H9 (cell line): ENCODE measurements around the gene PARP16. TPM values are rescaled to one million over a fixed set of nuclear protein-coding genes. Genes with fewer than 3 reads are reported as not detected.

ENCODE experiments used
- DNase-seq: peaks from one replicate; pipeline ENCODE4 v3.0.0-alpha.2; 2017
- H2AFZ ChIP-seq: one replicate; pipeline ENCODE4 v1.6.1; 2013; ENCODE audit warnings: mild to moderate bottlenecking, low read length, control low read depth, moderate library complexity
- H2AK5ac ChIP-seq: 2 replicates; pipeline ENCODE4 v1.6.1; 2013; ENCODE audit warnings: low read length, control low read depth, mixed read lengths; ENCODE audit not compliant: insufficient read length
- H2BK120ac ChIP-seq: one replicate; pipeline ENCODE4 v1.6.1; 2013; ENCODE audit warnings: low read depth, mild to moderate bottlenecking, low read length, control low read depth, inconsistent platforms; ENCODE audit not compliant: poor library complexity, severe bottlenecking
- H2BK12ac ChIP-seq: 2 replicates; pipeline ENCODE4 v1.6.1; 2013; ENCODE audit warnings: low read length, control low read depth, mixed read lengths, low read depth; ENCODE audit not compliant: insufficient read length
- H2BK15ac ChIP-seq: 2 replicates; pipeline ENCODE4 v1.6.1; 2013; ENCODE audit warnings: low read depth, low read length, control low read depth
- H2BK20ac ChIP-seq: one replicate; pipeline ENCODE4 v1.6.1; 2013; ENCODE audit warnings: low read depth, mild to moderate bottlenecking, low read length, control low read depth, inconsistent platforms; ENCODE audit not compliant: poor library complexity, severe bottlenecking
- H2BK5ac ChIP-seq: 2 replicates; pipeline ENCODE4 v1.6.1; 2013; ENCODE audit warnings: low read length, control low read depth, mixed read lengths; ENCODE audit not compliant: insufficient read length
- H3K14ac ChIP-seq: 2 replicates; pipeline ENCODE4 v1.6.1; 2013; ENCODE audit warnings: low read length, control low read depth; ENCODE audit not compliant: insufficient read depth
- H3K18ac ChIP-seq: 2 replicates; pipeline ENCODE4 v1.6.1; 2013; ENCODE audit warnings: low read depth, mild to moderate bottlenecking, mixed read lengths, low read length, control low read depth; ENCODE audit not compliant: insufficient read length
- H3K23ac ChIP-seq: 2 replicates; pipeline ENCODE4 v1.6.1; 2013; ENCODE audit warnings: low read length, control low read depth, mixed read lengths, low read depth; ENCODE audit not compliant: insufficient read length
- H3K23me2 ChIP-seq: 2 replicates; pipeline ENCODE4 v1.6.1; 2013; ENCODE audit warnings: low read depth, mild to moderate bottlenecking, mixed read lengths, low read length, control low read depth; ENCODE audit not compliant: insufficient read length, poor library complexity, severe bottlenecking
- H3K27ac ChIP-seq: 2 replicates; pipeline ENCODE4 v1.5.1; 2013; ENCODE audit warnings: low read length, control low read depth, mixed read lengths, low read depth; ENCODE audit not compliant: insufficient read length
- H3K27me3 ChIP-seq: 2 replicates; pipeline ENCODE4 v1.6.1; 2013; ENCODE audit warnings: low read length, control low read depth, inconsistent platforms; ENCODE audit not compliant: insufficient read depth
- H3K4ac ChIP-seq: 2 replicates; pipeline ENCODE4 v1.6.1; 2013; ENCODE audit warnings: low read depth, mild to moderate bottlenecking, control low read depth, inconsistent platforms, low read length, moderate library complexity
- H3K4me1 ChIP-seq: 2 replicates; pipeline ENCODE4 v1.6.1; 2013; ENCODE audit warnings: low read length, control low read depth, inconsistent platforms; ENCODE audit not compliant: insufficient read depth
- H3K4me2 ChIP-seq: 2 replicates; pipeline ENCODE4 v1.6.1; 2013; ENCODE audit warnings: low read length, control low read depth, mixed read lengths; ENCODE audit not compliant: insufficient read length, insufficient read depth
- H3K56ac ChIP-seq: 2 replicates; pipeline ENCODE4 v1.6.1; 2013; ENCODE audit warnings: low read depth, mild to moderate bottlenecking, mixed read lengths, low read length, control low read depth; ENCODE audit not compliant: insufficient read length
- H3K79me1 ChIP-seq: 2 replicates; pipeline ENCODE4 v1.6.1; 2013; ENCODE audit warnings: low read depth, mild to moderate bottlenecking, moderate library complexity, low read length, control low read depth, inconsistent platforms; ENCODE audit not compliant: insufficient read depth, poor library complexity, severe bottlenecking
- H3K79me2 ChIP-seq: 2 replicates; pipeline ENCODE4 v1.6.1; 2013; ENCODE audit warnings: low read length, control low read depth, inconsistent platforms; ENCODE audit not compliant: insufficient read depth
- H3K9ac ChIP-seq: 2 replicates; pipeline ENCODE4 v1.6.1; 2013; ENCODE audit warnings: low read length, control low read depth, mixed read lengths; ENCODE audit not compliant: insufficient read length; ENCODE audit errors: extremely low read depth
- H3K9me3 ChIP-seq: one replicate; pipeline ENCODE4 v1.6.1; 2013; ENCODE audit warnings: low read depth, low read length, inconsistent platforms; ENCODE audit not compliant: control insufficient read depth
- H3T11ph ChIP-seq: one replicate; pipeline ENCODE4 v1.6.1; 2013; ENCODE audit warnings: mild to moderate bottlenecking, low read length, control low read depth, inconsistent platforms
- H4K20me1 ChIP-seq: one replicate; pipeline ENCODE4 v1.6.1; 2013; ENCODE audit not compliant: control insufficient read depth, insufficient read length, insufficient read depth
- H4K5ac ChIP-seq: 2 replicates; pipeline ENCODE4 v1.6.1; 2013; ENCODE audit warnings: low read depth, mild to moderate bottlenecking, mixed read lengths, low read length, control low read depth; ENCODE audit not compliant: insufficient read length
- H4K8ac ChIP-seq: replicated peaks from 2 replicates; pipeline ENCODE4 v1.6.1; 2013; ENCODE audit warnings: low read length, control low read depth, mixed read lengths, low read depth; ENCODE audit not compliant: insufficient read length
- H4K91ac ChIP-seq: 2 replicates; pipeline ENCODE4 v1.6.1; 2013; ENCODE audit warnings: low read depth, mild to moderate bottlenecking, moderate library complexity, mixed read lengths, low read length, control low read depth; ENCODE audit not compliant: insufficient read length
- H3K27ac Mint-ChIP-seq, 3 experiments: 2 replicates in 2 of 3; 3 replicates in 1 of 3; pipeline ENCODE4 v1.8.0; 2020 to 2021; ENCODE audit warnings: mixed read lengths in 3 of 3, mild to moderate bottlenecking in 1 of 3, moderate library complexity in 1 of 3
- H3K27me3 Mint-ChIP-seq: 2 replicates; pipeline ENCODE4 v1.8.0; 2021; ENCODE audit warnings: low read depth, mild to moderate bottlenecking, moderate library complexity, mixed read lengths
- H3K36me3 Mint-ChIP-seq, 3 experiments: 2 replicates in 2 of 3; 3 replicates in 1 of 3; pipeline ENCODE4 v1.8.0; 2020 to 2021; ENCODE audit warnings: low read depth in 3 of 3, mixed read lengths in 3 of 3; ENCODE audit not compliant: insufficient read depth in 1 of 3
- H3K4me1 Mint-ChIP-seq, 2 experiments: 2 replicates each; pipeline ENCODE4 v1.8.0; 2020; ENCODE audit warnings: mixed read lengths in 2 of 2
- H3K4me3 Mint-ChIP-seq, 2 experiments: 2 replicates in 1 of 2; 3 replicates in 1 of 2; pipeline ENCODE4 v1.8.0; 2020 to 2021; ENCODE audit warnings: mild to moderate bottlenecking in 2 of 2, mixed read lengths in 2 of 2, moderate library complexity in 1 of 2
- H3K9me3 Mint-ChIP-seq, 2 experiments: 2 replicates in 1 of 2; 3 replicates in 1 of 2; pipeline ENCODE4 v1.8.0; 2020; ENCODE audit warnings: mild to moderate bottlenecking in 2 of 2, mixed read lengths in 2 of 2, moderate library complexity in 1 of 2
- WGBS: extraction: QIAGEN DNeasy Blood & Tissue Kit; methylation state at CpG from one replicate; pipeline ENCODE4 v1.1.7; 2013; ENCODE audit warnings: missing lambda C conversion rate, low lambda C conversion rate, mixed read lengths; ENCODE audit not compliant: insufficient read length; ENCODE audit errors: extremely low coverage; 5-methylcytosine and 5-hydroxymethylcytosine counted together
- total RNA-seq: library from RNA; stranded (reverse); gene quantifications from 2 replicates; pipeline ENCODE4 v1.2.1, GENCODE V29; 2021
- TF ChIP-seq, protein P1 (sequence below): fragments of 200-600 bp; sonication (generic); conservative IDR thresholded peaks from 3 replicates; pipeline ENCODE4 v1.8.0; 2021; ENCODE audit warnings: antibody characterized with exemption, mild to moderate bottlenecking

The PARP16 gene
- total RNA-seq, 1 experiment from 2014 or later, result 3.9 TPM

DNA sequence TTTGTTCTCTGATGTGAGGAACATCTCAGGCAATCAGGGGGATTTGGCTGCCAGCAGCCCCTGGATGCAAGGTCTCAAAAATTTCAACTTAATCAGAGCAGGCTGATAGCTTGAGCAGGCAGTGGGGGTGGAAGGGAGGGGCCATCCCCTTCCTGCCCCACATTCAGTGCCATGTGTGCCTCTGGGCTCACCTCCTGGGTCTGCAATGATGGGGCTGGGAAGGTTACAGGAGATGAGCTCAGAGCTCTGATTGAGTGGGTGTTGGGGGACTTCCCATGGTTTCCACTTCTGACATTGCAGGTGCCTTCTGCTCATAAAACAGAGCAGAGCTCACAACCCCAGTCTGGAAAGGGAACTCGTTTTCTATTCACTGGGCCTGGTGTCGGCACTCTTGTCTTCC, 37.0 kb downstream of the PARP16 start:
- no peaks in the 10 kb centered on the region for H3K23me2 ChIP-seq
- no peak overlapping the region for H2AK5ac ChIP-seq
- no peak for DNase-seq
- H2BK5ac ChIP-seq, result no peak overlapping the region
- H3K36me3 Mint-ChIP-seq, result peaks cover 0 to 4% (median 0%) of the 10 kb centered on the region in 3 experiments; a peak in 4 of 7 replicates
- no peak overlapping the region for H3K23ac ChIP-seq
- H2BK12ac ChIP-seq, result no peak overlapping the region
- H3K9ac ChIP-seq, result no peak overlapping the region
- H3K4me1 ChIP-seq, result no peaks in the 10 kb centered on the region
- no peaks in the 10 kb centered on the region for H4K20me1 ChIP-seq
- H3K27ac Mint-ChIP-seq, result peak overlapping the region in 1 of 3 experiments; percentile 70; a peak in 1 of 7 replicates
- no peaks in the 10 kb centered on the region for H3K27me3 ChIP-seq
- TF ChIP-seq, protein P1, sequence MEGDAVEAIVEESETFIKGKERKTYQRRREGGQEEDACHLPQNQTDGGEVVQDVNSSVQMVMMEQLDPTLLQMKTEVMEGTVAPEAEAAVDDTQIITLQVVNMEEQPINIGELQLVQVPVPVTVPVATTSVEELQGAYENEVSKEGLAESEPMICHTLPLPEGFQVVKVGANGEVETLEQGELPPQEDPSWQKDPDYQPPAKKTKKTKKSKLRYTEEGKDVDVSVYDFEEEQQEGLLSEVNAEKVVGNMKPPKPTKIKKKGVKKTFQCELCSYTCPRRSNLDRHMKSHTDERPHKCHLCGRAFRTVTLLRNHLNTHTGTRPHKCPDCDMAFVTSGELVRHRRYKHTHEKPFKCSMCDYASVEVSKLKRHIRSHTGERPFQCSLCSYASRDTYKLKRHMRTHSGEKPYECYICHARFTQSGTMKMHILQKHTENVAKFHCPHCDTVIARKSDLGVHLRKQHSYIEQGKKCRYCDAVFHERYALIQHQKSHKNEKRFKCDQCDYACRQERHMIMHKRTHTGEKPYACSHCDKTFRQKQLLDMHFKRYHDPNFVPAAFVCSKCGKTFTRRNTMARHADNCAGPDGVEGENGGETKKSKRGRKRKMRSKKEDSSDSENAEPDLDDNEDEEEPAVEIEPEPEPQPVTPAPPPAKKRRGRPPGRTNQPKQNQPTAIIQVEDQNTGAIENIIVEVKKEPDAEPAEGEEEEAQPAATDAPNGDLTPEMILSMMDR, result no peak
- H3K9me3 Mint-ChIP-seq, result no peaks in the 10 kb centered on the region
- H2BK120ac ChIP-seq, result no peak overlapping the region
- H3K27me3 Mint-ChIP-seq, result no peaks in the 10 kb centered on the region
- H3K14ac ChIP-seq, result no peak overlapping the region
- H3K4me1 Mint-ChIP-seq, result peaks cover 29 to 30% of the 10 kb centered on the region in 2 experiments
- H4K91ac ChIP-seq, result no peak overlapping the region
- no peak overlapping the region for H3K4me3 Mint-ChIP-seq
- H4K5ac ChIP-seq, result no peak overlapping the region
- no peak overlapping the region for H2BK15ac ChIP-seq
- no peak overlapping the region for H2BK20ac ChIP-seq
- no CpG with 5 or more reads among the region's 2 CpGs for WGBS
- H2AFZ ChIP-seq, result no peak overlapping the region
- no peak overlapping the region for H3K4me2 ChIP-seq
- no peaks in the 10 kb centered on the region for H3K9me3 ChIP-seq
- H3K27ac ChIP-seq, result no peak overlapping the region
- H3K56ac ChIP-seq, result no peak overlapping the region
- H3T11ph ChIP-seq, result no peak overlapping the region
- no peaks in the 10 kb centered on the region for H3K79me2 ChIP-seq
- H3K79me1 ChIP-seq, result no peaks in the 10 kb centered on the region
- H4K8ac ChIP-seq, result no peak overlapping the region
- H3K4ac ChIP-seq, result no peak overlapping the region
- H3K18ac ChIP-seq, result no peak overlapping the region
